Urinary bladder (tissue), 4 donors: ENCODE measurements around the gene PIWIL1. TPM values are rescaled to one million over a fixed set of nuclear protein-coding genes. Genes with fewer than 3 reads are reported as not detected.

Experiments
- DNase-seq: peaks from one replicate; pipeline ENCODE4 v3.0.0-alpha.2; 2015; ENCODE audit errors: extremely low spot score
- H3K27ac ChIP-seq: one replicate; pipeline ENCODE4 v1.5.1; 2013; ENCODE audit warnings: low read depth, mild to moderate bottlenecking, moderate library complexity
- H3K36me3 ChIP-seq: one replicate; pipeline ENCODE4 v1.6.1; 2013; ENCODE audit warnings: mild to moderate bottlenecking, moderate library complexity; ENCODE audit not compliant: insufficient read depth
- H3K4me1 ChIP-seq: one replicate; pipeline ENCODE4 v1.6.1; 2013; ENCODE audit warnings: mild to moderate bottlenecking, moderate library complexity; ENCODE audit not compliant: insufficient read depth
- H3K4me3 ChIP-seq: one replicate; pipeline ENCODE4 v1.5.1; 2013; ENCODE audit warnings: low read depth, low read length
- WGBS: extraction: QIAGEN DNeasy Blood & Tissue Kit; methylation state at CpG from one replicate; pipeline ENCODE4 v1.1.7; 2013; 5-methylcytosine and 5-hydroxymethylcytosine counted together
- polyA plus RNA-seq: library from polyadenylated mRNA; stranded (reverse); fragments of 200-250 nt; gene quantifications from one replicate; pipeline ENCODE4 v1.2.3, GENCODE V29; 2013
- total RNA-seq: library from RNA; depleted of rRNA; stranded (reverse); fragments of >200 nt; gene quantifications from one replicate; pipeline ENCODE4 v1.2.3, GENCODE V29; 2014
- donor health status: healthy with polysubstance abuse.
- donor health status: healthy.

PIWIL1 gene
- total and polyA plus RNA-seq, 2 donors = 0.21 TPM; not detected in 1

DNA sequence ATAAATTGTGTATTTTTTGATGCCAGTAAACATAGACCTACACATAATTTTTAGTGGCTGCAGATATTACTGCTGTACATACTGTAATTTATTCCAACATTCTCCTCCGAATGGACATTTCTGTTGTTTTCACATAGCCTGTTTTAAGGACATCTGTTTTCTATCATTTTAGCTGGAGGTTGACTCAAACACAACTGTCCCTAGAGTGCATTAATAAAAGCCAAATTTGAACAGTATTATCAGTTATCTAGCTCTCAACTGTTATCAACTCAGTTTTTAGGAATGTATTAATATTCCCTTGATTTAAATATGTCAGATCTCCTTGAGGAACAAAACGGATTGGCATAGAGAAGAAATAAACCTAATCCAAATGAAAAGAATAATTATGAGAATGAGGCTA, 17.2 kb upstream of the PIWIL1 start:
- no peak for DNase-seq
- H3K27ac ChIP-seq = no peak overlapping the region
- H3K4me1 ChIP-seq = no peaks in the 10 kb centered on the region
- no peak overlapping the region for H3K4me3 ChIP-seq
- H3K36me3 ChIP-seq = no peaks in the 10 kb centered on the region
- 35% methylated on average over 2 of the region's 2 CpGs for WGBS

DNA sequence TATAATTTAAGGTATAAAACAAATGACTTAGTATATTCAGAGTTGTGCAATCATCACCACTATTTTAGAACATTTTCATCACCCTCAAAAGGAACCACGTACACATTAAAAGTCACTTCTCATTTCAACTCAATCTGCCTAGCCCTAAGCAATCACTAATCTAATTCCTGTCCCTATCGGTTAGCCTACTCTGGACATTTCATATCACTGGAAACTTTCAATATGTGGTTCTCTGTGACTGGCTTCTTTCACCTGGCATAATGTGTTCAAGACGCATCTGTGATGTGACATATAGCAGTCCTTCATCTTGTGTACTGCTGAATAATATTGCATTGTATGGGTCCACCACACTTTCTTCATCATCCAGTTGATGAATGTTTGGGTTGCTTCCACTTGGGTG, 15.4 kb upstream of the PIWIL1 start:
- no peak overlapping the region for H3K27ac ChIP-seq
- H3K36me3 ChIP-seq = no peaks in the 10 kb centered on the region
- H3K4me3 ChIP-seq = no peak overlapping the region
- 89% methylated on average over 3 of the region's 3 CpGs for WGBS
- no peak for DNase-seq
- H3K4me1 ChIP-seq = no peaks in the 10 kb centered on the region

- WGBS = 85% methylated on average over 9 of the region's 9 CpGs
- no peak for DNase-seq
- no peaks in the 10 kb centered on the region for H3K4me1 ChIP-seq
Measured at GRCh38 chr12:130330685-130331084, 7.0 kb upstream of the PIWIL1 start.

GRCh38 chr12:130331146-130331545, 6.5 kb upstream of the PIWIL1 start:
- Histone ChIP-seq H3K27ac (no peak overlapping the region), H3K36me3 (no peaks in the 10 kb centered on the region), H3K4me1 (no peaks in the 10 kb centered on the region), H3K4me3 (no peak overlapping the region)
- no peak for DNase-seq
- WGBS = 83% methylated on average over 14 of the region's 14 CpGs

More at GRCh38 chr12:130330685-130331084, 7.0 kb upstream of the PIWIL1 start:
- Histone ChIP-seq H3K36me3 (no peaks in the 10 kb centered on the region), H3K27ac (no peak overlapping the region), H3K4me3 (no peak overlapping the region)

DNA sequence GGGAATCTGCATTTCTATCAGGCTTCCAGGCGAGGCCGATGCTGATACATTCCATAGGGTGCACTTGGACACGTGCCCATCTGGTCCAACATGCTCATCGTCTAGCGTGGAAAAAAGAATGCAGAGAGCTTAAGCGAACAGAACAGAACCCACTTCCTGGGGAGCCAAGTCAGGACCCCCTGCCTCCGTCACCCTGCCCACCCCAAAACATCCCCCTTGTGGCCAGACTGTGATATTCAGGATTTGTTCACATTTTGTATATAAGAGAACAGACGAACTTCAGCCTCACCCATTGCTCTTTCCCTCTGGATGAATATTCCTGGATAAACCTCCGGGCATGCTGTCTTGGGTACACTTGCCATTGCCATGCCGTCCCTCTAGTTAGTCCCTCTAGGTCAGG, 4.3 kb upstream of the PIWIL1 start:
- DNase-seq = no peak
- WGBS = 57% methylated on average over 10 of the region's 10 CpGs
- Histone ChIP-seq H3K36me3 (no peaks in the 10 kb centered on the region), H3K4me3 (no peak overlapping the region), H3K4me1 (no peaks in the 10 kb centered on the region), H3K27ac (no peak overlapping the region)

DNA sequence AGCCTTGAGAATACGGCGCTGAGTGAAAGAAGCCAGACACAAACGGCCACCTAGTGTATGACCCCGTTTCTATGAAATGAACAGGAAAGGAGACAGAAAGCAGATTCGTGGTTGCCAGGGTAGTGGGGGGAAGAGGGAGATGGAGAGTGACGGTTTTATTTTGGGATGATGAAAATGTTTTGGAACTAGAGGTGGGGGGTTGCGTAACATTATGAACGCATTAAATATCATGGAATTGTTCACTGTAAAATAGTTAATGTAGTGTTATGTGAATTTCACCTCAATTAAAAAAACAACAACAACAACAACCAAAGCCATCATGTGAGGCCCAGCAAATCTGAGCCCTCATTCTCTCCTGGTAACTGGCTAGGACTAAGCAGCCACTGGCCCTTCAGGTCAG, 3.3 kb upstream of the PIWIL1 start:
- no peak overlapping the region for H3K27ac ChIP-seq
- H3K4me3 ChIP-seq = no peak overlapping the region
- DNase-seq = no peak
- 67% methylated on average over 8 of the region's 8 CpGs for WGBS
- H3K4me1 ChIP-seq = no peaks in the 10 kb centered on the region
- H3K36me3 ChIP-seq = no peaks in the 10 kb centered on the region

DNA sequence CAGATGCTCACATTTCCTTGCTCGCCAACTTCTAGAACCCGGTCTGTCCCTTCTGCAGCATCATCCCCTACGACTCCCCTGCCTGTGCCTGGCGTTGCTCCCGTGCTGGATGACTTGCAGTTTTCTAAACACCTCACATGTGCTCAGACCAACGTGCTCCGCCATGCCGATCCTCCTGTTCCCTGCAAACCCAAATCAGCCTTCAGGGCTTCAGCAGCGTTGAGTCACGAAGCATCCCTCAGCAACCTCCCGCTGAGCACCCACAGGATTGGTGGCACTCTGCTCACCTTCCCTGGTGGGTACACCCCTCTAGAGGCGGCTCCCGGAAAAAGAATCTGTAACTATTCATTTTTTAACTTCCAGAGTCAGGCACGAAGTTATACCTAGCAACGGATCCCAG, 2.8 kb upstream of the PIWIL1 start:
- DNase-seq = no peak
- 53% methylated on average over 15 of the region's 15 CpGs for WGBS
- H3K36me3 ChIP-seq = no peaks in the 10 kb centered on the region
- no peak overlapping the region for H3K4me3 ChIP-seq
- H3K4me1 ChIP-seq = no peaks in the 10 kb centered on the region
- no peak overlapping the region for H3K27ac ChIP-seq

DNA sequence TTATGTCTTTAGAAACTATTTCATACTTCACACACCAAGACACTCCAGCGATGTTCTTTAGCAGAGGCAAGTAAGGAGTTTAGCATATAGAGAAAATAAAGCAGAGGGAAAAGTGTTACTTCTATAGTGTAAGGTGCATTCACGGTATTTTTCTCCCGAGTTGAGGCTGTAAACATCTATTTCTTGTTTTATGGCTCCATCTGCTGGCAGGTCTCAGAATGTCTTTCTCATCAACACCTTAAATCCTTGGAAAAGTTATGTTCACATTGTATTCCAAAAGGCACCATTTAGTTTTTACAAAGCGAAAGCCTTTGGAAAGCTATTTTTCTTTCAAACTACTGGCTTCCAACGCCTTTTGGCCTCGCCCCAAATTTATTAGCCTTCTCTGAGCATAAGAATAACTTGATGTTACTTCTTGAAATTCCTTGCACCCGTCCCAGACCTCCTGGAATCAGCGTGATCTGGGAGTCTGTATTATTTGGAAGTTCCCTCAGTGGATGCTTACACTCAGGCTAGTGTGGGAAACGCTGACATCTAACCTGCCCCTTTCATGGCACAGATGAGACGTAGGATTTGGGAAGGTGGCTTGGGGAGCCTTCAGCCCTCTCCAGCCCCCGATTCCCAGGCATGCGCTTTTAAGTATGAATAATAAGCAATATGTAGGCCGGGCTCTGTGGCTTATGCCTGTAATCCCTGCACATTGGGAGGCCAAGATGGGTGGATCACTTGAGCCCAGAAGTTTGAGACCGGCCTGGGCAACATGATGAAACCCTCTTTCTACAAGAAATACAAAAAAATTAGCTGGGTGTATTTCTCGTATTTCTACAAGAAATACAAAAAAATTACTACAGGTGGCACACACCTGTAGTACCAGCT, 1.9 kb upstream of the PIWIL1 start:
- Histone ChIP-seq H3K4me1 (no peaks in the 10 kb centered on the region), H3K36me3 (no peaks in the 10 kb centered on the region), H3K27ac (no peak overlapping the region), H3K4me3 (no peak overlapping the region)
- DNase-seq = peak; percentile 39
- WGBS = 48% methylated on average over 15 of the region's 15 CpGs

- 67% methylated on average over 33 of the region's 33 CpGs for WGBS
- DNase-seq = no peak
- Histone ChIP-seq H3K36me3 (no peaks in the 10 kb centered on the region), H3K4me3 (no peak overlapping the region), H3K4me1 (no peaks in the 10 kb centered on the region), H3K27ac (no peak overlapping the region)
Measured at GRCh38 chr12:130336723-130337487, 782 bp upstream of the PIWIL1 start.

- Histone ChIP-seq H3K36me3 (no peaks in the 10 kb centered on the region), H3K4me1 (no peaks in the 10 kb centered on the region), H3K4me3 (no peak overlapping the region), H3K27ac (no peak overlapping the region)
- no peak for DNase-seq
- WGBS = 16% methylated on average over 82 of the region's 82 CpGs
Measured at GRCh38 chr12:130338794-130339601, 1.3 kb downstream of the PIWIL1 start.

- H3K27ac ChIP-seq = no peak overlapping the region
- no peaks in the 10 kb centered on the region for H3K36me3 ChIP-seq
- DNase-seq = peak; percentile 31
- H3K4me1 ChIP-seq = no peaks in the 10 kb centered on the region
- no peak overlapping the region for H3K4me3 ChIP-seq
- 45% methylated on average over 15 of the region's 15 CpGs for WGBS
Measured at GRCh38 chr12:130339951-130340350, 2.3 kb downstream of the PIWIL1 start.

DNA sequence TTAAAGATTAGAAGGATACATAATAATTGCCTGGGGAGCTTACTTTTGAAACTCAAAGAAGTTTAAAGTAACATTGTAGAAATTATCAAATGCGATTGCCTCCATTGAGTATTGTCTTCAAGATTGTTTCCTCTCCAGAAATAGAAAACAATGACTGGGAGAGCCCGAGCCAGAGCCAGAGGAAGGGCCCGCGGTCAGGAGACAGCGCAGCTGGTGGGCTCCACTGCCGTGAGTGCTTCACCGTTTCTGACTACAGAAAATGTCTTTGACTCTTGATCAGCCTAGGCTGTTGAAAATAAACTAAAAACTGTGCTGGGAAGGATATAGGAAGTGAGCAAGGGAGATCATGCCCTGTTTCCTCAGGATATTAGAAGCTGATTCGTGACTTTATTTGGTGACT, 4.8 kb downstream of the PIWIL1 start:
- H3K27ac ChIP-seq = no peak overlapping the region
- H3K4me1 ChIP-seq = no peaks in the 10 kb centered on the region
- 65% methylated on average over 8 of the region's 8 CpGs for WGBS
- H3K36me3 ChIP-seq = no peaks in the 10 kb centered on the region
- DNase-seq = no peak
- H3K4me3 ChIP-seq = no peak overlapping the region

GRCh38 chr12:130342842-130343241, 5.2 kb downstream of the PIWIL1 start:
- WGBS = 77% methylated on average over 5 of the region's 5 CpGs
- Histone ChIP-seq H3K4me1 (no peaks in the 10 kb centered on the region), H3K36me3 (no peaks in the 10 kb centered on the region), H3K27ac (no peak overlapping the region), H3K4me3 (no peak overlapping the region)
- no peak for DNase-seq
